Measurements from ENCODE around the gene ALPK3. TPM values are rescaled to one million over a fixed set of nuclear protein-coding genes. Genes with fewer than 3 reads are reported as not detected.

Gene ALPK3
- total and polyA plus RNA-seq, 2 experiments from 2014 or later, result 3.7 to 29.7 TPM

- H3K4me3 Mint-ChIP-seq, result no peak overlapping the region
- ATAC-seq, result no peak
- Histone ChIP-seq H3F3A (replicated peaks; ENCODE audit: low read depth) (no peaks in the 10 kb centered on the region), H3K9me2 (ENCODE audit: insufficient read depth) (no peaks in the 10 kb centered on the region), H4K20me1 (replicated peaks; ENCODE audit: insufficient read depth) (peaks cover 7% of the 10 kb centered on the region), H3K27me3 (ENCODE audit: insufficient read depth) (no peaks in the 10 kb centered on the region), H2AFZ (no peak overlapping the region), H3K36me3 (ENCODE audit: insufficient read depth) (no peaks in the 10 kb centered on the region), H3K27ac (ENCODE audit: low read depth) (no peak overlapping the region), H3K4me3 (no peak overlapping the region), H3K4me2 (no peak overlapping the region), H3K4me1 (ENCODE audit: insufficient read depth) (no peaks in the 10 kb centered on the region), H3K79me2 (replicated peaks; ENCODE audit: insufficient read depth) (peaks cover 65% of the 10 kb centered on the region)
- H3K9me3 Mint-ChIP-seq, result no peaks in the 10 kb centered on the region
- TF ChIP-seq JUNB (IDR thresholded peaks at IDR 0.05; ENCODE audit: unreplicated experiment) (no peak), EZH2 (IDR thresholded peaks at IDR 0.05; ENCODE audit: low read depth, unreplicated experiment) (no peak), ETS1 (IDR thresholded peaks at IDR 0.05) (no peak), EZH2phosphoT487 (IDR thresholded peaks at IDR 0.05; ENCODE audit: unreplicated experiment) (no peak), REST (IDR thresholded peaks at IDR 0.05; ENCODE audit: unreplicated experiment) (no peak), ZNF114 (CRISPR knock-in tag; IDR thresholded peaks at IDR 0.05) (no peak), STAT1 (IDR thresholded peaks at IDR 0.05; ENCODE audit: unreplicated experiment) (no peak), POLR2AphosphoS5 (IDR thresholded peaks at IDR 0.05; ENCODE audit: low read depth) (no peak), NANOG (IDR thresholded peaks at IDR 0.05; ENCODE audit: borderline replicate concordance) (no peak), CTCF (conservative IDR thresholded peaks at IDR 0.05; ENCODE audit: low read depth in 2 of 2) (no peak), ZNF331 (CRISPR knock-in tag; IDR thresholded peaks at IDR 0.05; ENCODE audit: low read depth) (no peak), ZNF462 (CRISPR knock-in tag; IDR thresholded peaks at IDR 0.05) (no peak), CREB1 (CRISPR knock-in tag; IDR thresholded peaks at IDR 0.05; ENCODE audit: low read depth) (no peak)
- peaks cover 25% of the 10 kb centered on the region for H3K36me3 Mint-ChIP-seq (ENCODE audit: low read depth)
- H3K27ac Mint-ChIP-seq, result no peak overlapping the region
- H3K4me1 Mint-ChIP-seq, result peaks cover 2% of the 10 kb centered on the region; the same call in 1 of the 3 replicates
- DNase-seq (ENCODE audit: low spot score), result no peak
- H3K27me3 Mint-ChIP-seq (ENCODE audit: insufficient read depth, low read depth, poor library complexity), result peaks cover 6% of the 10 kb centered on the region
Observed at GRCh38 chr15:84772031-84772430, 45.1 kb upstream of the ALPK3 start.

Data from GM23338 (cell line).